ENCODE results near the gene ELP1. TPM values are rescaled to one million over a fixed set of nuclear protein-coding genes. Genes with fewer than 3 reads are reported as not detected.

Gene ELP1
- total and polyA plus RNA-seq, 2 experiments from 2014 or later, result 25.0 to 31.7 TPM

GRCh38 chr9:108910914-108911313 lies 23.0 kb downstream of the ELP1 start:
- no peak for DNase-seq (ENCODE audit: low read depth in 1 of 2, low spot score in 1 of 2)
- no peaks in the 10 kb centered on the region for H3K27me3 ChIP-seq
- H3K9me3 ChIP-seq (ENCODE audit: low read depth), result no peaks in the 10 kb centered on the region
- no peak overlapping the region for H3K4me3 ChIP-seq
- H3K27ac ChIP-seq, result no peak overlapping the region
- H3K4me1 ChIP-seq (ENCODE audit: low read depth), result peaks cover 14% of the 10 kb centered on the region
- peaks cover 57% of the 10 kb centered on the region for H3K36me3 ChIP-seq
- TF ChIP-seq CTCF (IDR thresholded peaks at IDR 0.05; ENCODE audit: low read depth, low read length), result no peak

- no peaks in the 10 kb centered on the region for H3K9me3 ChIP-seq (ENCODE audit: low read depth)
- no peaks in the 10 kb centered on the region for H3K27me3 ChIP-seq
- no peak for DNase-seq (ENCODE audit: low read depth in 1 of 2, low spot score in 1 of 2)
- peak overlapping the region; percentile 16 for H3K27ac ChIP-seq
- no peak for TF ChIP-seq CTCF (IDR thresholded peaks at IDR 0.05; ENCODE audit: low read depth, low read length)
- peaks cover 56% of the 10 kb centered on the region for H3K36me3 ChIP-seq
- peaks cover 14% of the 10 kb centered on the region for H3K4me1 ChIP-seq (ENCODE audit: low read depth)
- no peak overlapping the region for H3K4me3 ChIP-seq
Observed at GRCh38 chr9:108910402-108910801, 23.5 kb downstream of the ELP1 start.

GRCh38 chr9:108905494-108905893 lies 28.4 kb downstream of the ELP1 start:
- TF ChIP-seq CTCF (IDR thresholded peaks at IDR 0.05; ENCODE audit: low read depth, low read length), result no peak
- Histone ChIP-seq H3K27me3 (no peaks in the 10 kb centered on the region), H3K9me3 (ENCODE audit: low read depth) (no peaks in the 10 kb centered on the region), H3K4me1 (ENCODE audit: low read depth) (peaks cover 6% of the 10 kb centered on the region), H3K27ac (no peak overlapping the region), H3K36me3 (peaks cover 76% of the 10 kb centered on the region), H3K4me3 (no peak overlapping the region)
- DNase-seq (ENCODE audit: low read depth in 1 of 2, low spot score in 1 of 2), result no peak

GRCh38 chr9:108904161-108904560 lies 29.8 kb downstream of the ELP1 start:
- Histone ChIP-seq H3K4me1 (ENCODE audit: low read depth) (peaks cover 1% of the 10 kb centered on the region), H3K27ac (no peak overlapping the region), H3K4me3 (no peak overlapping the region), H3K36me3 (peaks cover 75% of the 10 kb centered on the region), H3K9me3 (ENCODE audit: low read depth) (no peaks in the 10 kb centered on the region), H3K27me3 (no peaks in the 10 kb centered on the region)
- no peak for TF ChIP-seq CTCF (IDR thresholded peaks at IDR 0.05; ENCODE audit: low read depth, low read length)
- DNase-seq (ENCODE audit: low read depth in 1 of 2, low spot score in 1 of 2), result no peak

GRCh38 chr9:108903420-108904103 lies 30.4 kb downstream of the ELP1 start:
- H3K36me3 ChIP-seq, result peaks cover 81% of the 10 kb centered on the region
- no peak for DNase-seq (ENCODE audit: low read depth in 1 of 2, low spot score in 1 of 2)
- no peak overlapping the region for H3K4me3 ChIP-seq
- TF ChIP-seq CTCF (IDR thresholded peaks at IDR 0.05; ENCODE audit: low read depth, low read length), result no peak
- H3K4me1 ChIP-seq (ENCODE audit: low read depth), result no peaks in the 10 kb centered on the region
- no peaks in the 10 kb centered on the region for H3K9me3 ChIP-seq (ENCODE audit: low read depth)
- no peaks in the 10 kb centered on the region for H3K27me3 ChIP-seq
- no peak overlapping the region for H3K27ac ChIP-seq
